Small intestine (tissue), 7 donors: ENCODE data around the gene ARHGEF10L. TPM values are rescaled to one million over a fixed set of nuclear protein-coding genes. Genes with fewer than 3 reads are reported as not detected.
A peak's percentile ranks its signal among the peaks of the same experiment; 100 is the strongest.

Source experiments
- DNase-seq, 2 donors: peaks; one replicate each; pipeline versions ENCODE4 v3.0.0 to v3.0.0-alpha.2; 2013
- FAIRE-seq: peaks from 2 replicates; lab custom pipeline; 2012; peaks lifted over from hg19 to GRCh38; lab: Jason Lieb, UNC
- H3K27ac ChIP-seq, 3 donors: one replicate each; pipeline ENCODE4 v1.5.1; 2013; ENCODE audit warnings: low read length in 2 of 3, mild to moderate bottlenecking in 2 of 3, control low read depth in 1 of 3, inconsistent platforms in 1 of 3, low read depth in 1 of 3, moderate library complexity in 1 of 3
- H3K27me3 ChIP-seq, 3 donors: one replicate each; pipeline ENCODE4 v1.6.1; 2013; ENCODE audit warnings: low read length in 3 of 3, inconsistent platforms in 1 of 3; ENCODE audit not compliant: control insufficient read depth in 3 of 3, insufficient read depth in 3 of 3
- H3K36me3 ChIP-seq, 3 donors: one replicate each; pipeline ENCODE4 v1.6.1; 2013; ENCODE audit warnings: low read length in 3 of 3, inconsistent platforms in 1 of 3, low read depth in 1 of 3, mild to moderate bottlenecking in 1 of 3, moderate library complexity in 1 of 3; ENCODE audit not compliant: control insufficient read depth in 3 of 3, insufficient read depth in 2 of 3
- H3K4me1 ChIP-seq, 3 donors: one replicate each; pipeline ENCODE4 v1.6.1; 2013; ENCODE audit warnings: low read length in 2 of 3, inconsistent platforms in 1 of 3, low read depth in 1 of 3, mild to moderate bottlenecking in 1 of 3, moderate library complexity in 1 of 3; ENCODE audit not compliant: control insufficient read depth in 3 of 3, insufficient read depth in 2 of 3
- H3K4me3 ChIP-seq, 3 donors: one replicate each; pipeline ENCODE4 v1.5.1; 2013; ENCODE audit warnings: low read length in 3 of 3, control low read depth in 1 of 3, inconsistent platforms in 1 of 3, low read depth in 1 of 3, mild to moderate bottlenecking in 1 of 3, moderate library complexity in 1 of 3
- H3K9me3 ChIP-seq, 2 donors: one replicate each; pipeline ENCODE4 v1.6.1; 2013; ENCODE audit warnings: low read depth in 1 of 2, low read length in 1 of 2; ENCODE audit not compliant: control insufficient read depth in 2 of 2, insufficient read depth in 1 of 2
- WGBS, 3 donors: extraction: QIAGEN DNeasy Blood & Tissue Kit; methylation state at CpG; one replicate each; pipeline ENCODE4 v1.1.7; 2013; 5-methylcytosine and 5-hydroxymethylcytosine counted together
- polyA plus RNA-seq, 4 donors: library from polyadenylated mRNA; stranded (reverse) in 3 of 4; unstranded in 1 of 4; fragments of 200-250 nt in 3 of 4; fragments of 120-200 nt in 1 of 4; gene quantifications; one replicate each; pipeline versions ENCODE4 v1.2.1 to v1.2.3, GENCODE V29; 2013
- donor health status: healthy with polysubstance abuse.
- donor health status: control.
- donor health status: control.
- donor health status: Bipolar disorder and iron deficiency.
- donor health status: healthy.

Gene ARHGEF10L
- polyA plus RNA-seq, 4 donors: 5.6 to 120 (median 35.0) TPM

DNA sequence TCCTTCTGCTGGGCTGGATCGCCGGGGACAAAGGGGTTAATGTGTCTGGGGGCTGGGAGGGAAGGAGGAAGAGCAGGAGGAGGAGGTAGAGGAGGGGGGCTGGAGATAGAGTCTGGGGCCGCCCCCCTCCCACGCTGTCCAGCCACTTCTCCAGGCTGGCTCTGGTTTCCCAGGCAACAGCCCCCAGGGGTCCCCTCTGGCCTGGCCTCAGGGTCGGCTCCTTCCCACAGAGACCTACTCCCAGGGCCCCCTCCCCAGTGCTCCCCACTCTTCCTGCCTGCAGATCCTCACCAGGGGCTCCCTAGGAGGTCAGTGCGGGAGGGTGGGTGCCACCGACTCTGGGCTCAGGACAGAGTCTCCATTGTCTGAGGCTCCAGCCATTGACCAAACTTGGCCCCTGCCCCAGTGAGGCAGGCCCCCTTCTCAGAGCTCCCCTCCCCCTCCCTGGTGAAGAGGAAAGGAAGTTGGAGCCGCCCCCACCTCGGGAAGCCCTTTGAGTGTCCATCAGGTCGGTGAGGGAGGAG, 34.1 kb downstream of the ARHGEF10L start:
- Histone ChIP-seq H3K4me3 (no peak overlapping the region), H3K36me3 (no peaks in the 10 kb centered on the region), H3K4me1 (peaks cover 0 to 67% (median 6%) of the 10 kb centered on the region in 3 donors), H3K27ac (no peak overlapping the region), H3K27me3 (no peaks in the 10 kb centered on the region), H3K9me3 (no peaks in the 10 kb centered on the region)
- DNase-seq: no peak
- no peak for FAIRE-seq
- 39 to 73% (median 70%) methylated on average over 7 to 10 of the region's 10 CpGs for WGBS, 3 donors

- FAIRE-seq (no peak), DNase-seq (peak in 1 of 2 donors; percentile 58)
- no peaks in the 10 kb centered on the region for H3K36me3 ChIP-seq
- no peaks in the 10 kb centered on the region for H3K27me3 ChIP-seq
- no peak overlapping the region for H3K4me3 ChIP-seq
- peaks cover 0 to 65% (median 2%) of the 10 kb centered on the region in 3 donors for H3K4me1 ChIP-seq
- H3K9me3 ChIP-seq: no peaks in the 10 kb centered on the region
- whole genome bisulfite sequencing, 3 donors: 49 to 53% (median 52%) methylated on average over 11 of the region's 11 CpGs
- H3K27ac ChIP-seq: no peak overlapping the region
Observed at GRCh38 chr1:17574516-17574915, 35.0 kb downstream of the ARHGEF10L start.

DNA sequence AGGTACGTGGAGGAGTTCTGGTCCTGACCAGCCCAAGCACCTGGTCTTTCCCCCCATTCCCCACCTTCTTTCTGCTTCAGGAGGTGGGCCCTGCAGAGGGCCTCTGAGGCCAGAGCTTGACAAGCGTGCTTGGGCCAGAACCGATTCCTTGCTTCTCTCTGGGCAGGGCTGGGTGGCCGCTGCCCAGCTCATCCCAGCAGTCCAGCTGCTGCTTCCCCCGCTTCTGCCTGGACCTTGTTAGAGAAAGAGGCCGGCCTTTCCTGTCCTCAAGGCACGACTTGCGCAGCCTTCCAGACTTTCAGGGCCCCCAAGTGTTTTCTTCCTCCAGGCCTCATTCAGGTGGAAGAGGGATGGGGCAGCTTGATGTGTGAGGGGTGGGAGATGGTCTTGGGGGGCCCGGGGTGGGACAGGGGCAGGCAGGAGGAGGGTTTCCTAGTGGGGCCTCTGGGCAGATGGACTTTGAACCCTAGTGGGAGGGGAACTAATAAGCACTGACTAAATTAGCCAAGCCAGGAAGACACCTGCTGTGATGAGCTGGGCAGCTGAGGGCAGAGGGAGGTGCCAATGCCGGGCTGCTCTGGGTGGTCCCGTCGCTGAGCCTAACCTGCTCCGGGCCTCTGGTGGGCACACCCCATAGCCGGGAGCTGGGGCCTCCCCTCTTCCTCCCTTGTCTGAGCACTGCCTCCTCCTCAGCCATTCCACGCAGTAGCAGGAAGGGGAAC, 36.5 kb downstream of the ARHGEF10L start:
- H3K27ac ChIP-seq: peak overlapping the region; percentile 25 to 79 (median 28)
- no peaks in the 10 kb centered on the region for H3K9me3 ChIP-seq
- H3K4me3 ChIP-seq: no peak overlapping the region
- H3K4me1 ChIP-seq: peaks cover 0 to 68% (median 2%) of the 10 kb centered on the region in 3 donors
- WGBS, 3 donors: 29 to 46% (median 33%) methylated on average over 15 of the region's 15 CpGs
- H3K27me3 ChIP-seq: no peaks in the 10 kb centered on the region
- peaks cover 0 to 3% (median 0%) of the 10 kb centered on the region in 3 donors for H3K36me3 ChIP-seq
- FAIRE-seq: no peak
- DNase-seq: peak; percentile 64 to 89

DNA sequence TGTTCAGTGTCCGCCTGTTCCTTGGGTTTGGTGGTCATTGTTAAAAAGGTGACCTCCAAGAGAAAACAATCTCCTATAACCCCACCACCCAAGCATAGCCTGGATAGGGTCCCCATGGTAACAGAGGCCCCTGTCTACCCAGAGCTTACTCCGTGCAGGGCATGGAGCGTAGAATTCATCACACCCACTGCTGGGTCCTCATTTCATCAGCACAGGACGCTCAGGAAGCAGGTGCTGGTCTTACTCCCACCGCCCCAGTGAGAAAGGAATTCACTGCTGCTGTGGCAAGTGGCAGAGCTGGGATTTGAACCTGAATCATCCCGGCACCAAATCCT, 37.0 kb downstream of the ARHGEF10L start:
- Histone ChIP-seq H3K4me3 (no peak overlapping the region), H3K4me1 (peaks cover 0 to 68% (median 2%) of the 10 kb centered on the region in 3 donors), H3K9me3 (no peaks in the 10 kb centered on the region), H3K27me3 (no peaks in the 10 kb centered on the region), H3K36me3 (peaks cover 0 to 3% (median 0%) of the 10 kb centered on the region in 3 donors), H3K27ac (peak overlapping the region in 1 of 3 donors; percentile 62)
- no peak for FAIRE-seq
- 71 to 85% (median 80%) methylated on average over 6 of the region's 6 CpGs for WGBS, 3 donors
- DNase-seq: no peak

GRCh38 chr1:17577907-17578297, 38.4 kb downstream of the ARHGEF10L start:
- H3K4me1 ChIP-seq: peaks cover 2 to 69% (median 4%) of the 10 kb centered on the region in 3 donors
- H3K9me3 ChIP-seq: no peaks in the 10 kb centered on the region
- H3K4me3 ChIP-seq: no peak overlapping the region
- 70 to 76% (median 72%) methylated on average over 1 of the region's 1 CpG for WGBS, 3 donors
- peaks cover 0 to 15% (median 0%) of the 10 kb centered on the region in 3 donors for H3K36me3 ChIP-seq
- DNase-seq (no peak), FAIRE-seq (no peak)
- H3K27ac ChIP-seq: no peak overlapping the region
- H3K27me3 ChIP-seq: no peaks in the 10 kb centered on the region

- DNase-seq (peak; percentile 79 to 88), FAIRE-seq (no peak)
- H3K9me3 ChIP-seq: no peaks in the 10 kb centered on the region
- 14 to 62% (median 29%) methylated on average over 16 of the region's 16 CpGs for WGBS, 3 donors
- peak overlapping the region; percentile 47 to 88 (median 85) for H3K27ac ChIP-seq
- H3K4me1 ChIP-seq: peaks cover 2 to 54% (median 4%) of the 10 kb centered on the region in 3 donors
- H3K27me3 ChIP-seq: no peaks in the 10 kb centered on the region
- H3K36me3 ChIP-seq: peaks cover 0 to 36% (median 2%) of the 10 kb centered on the region in 3 donors
- peak overlapping the region in 2 of 3 donors; percentile 36 to 61 for H3K4me3 ChIP-seq
Observed at GRCh38 chr1:17579951-17580939, 40.7 kb downstream of the ARHGEF10L start.

GRCh38 chr1:17581389-17582123, 42.1 kb downstream of the ARHGEF10L start:
- Histone ChIP-seq H3K27me3 (no peaks in the 10 kb centered on the region), H3K9me3 (no peaks in the 10 kb centered on the region), H3K36me3 (peaks cover 0 to 49% (median 2%) of the 10 kb centered on the region in 3 donors), H3K27ac (peak overlapping the region in 2 of 3 donors; percentile 65 to 88), H3K4me3 (peak overlapping the region in 2 of 3 donors; percentile 6 to 61), H3K4me1 (peaks cover 2 to 54% (median 4%) of the 10 kb centered on the region in 3 donors)
- FAIRE-seq (no peak), DNase-seq (no peak)
- 11 to 62% (median 32%) methylated on average over 9 to 10 of the region's 10 CpGs for WGBS, 3 donors
